Peyer's patch (tissue), 4 donors: Measurements from ENCODE around the gene ZNF569.

Experiments
- CTCF ChIP-seq, 6 experiments: fragments of 450-650 bp in 4 of 6; fragments of 200-600 bp in 2 of 6; sonication (generic) in 1 of 6; IDR thresholded peaks; one replicate each; pipeline ENCODE4 v1.5.1; 2017 to 2019; ENCODE audit warnings: antibody characterized with exemption in 6 of 6, mild to moderate bottlenecking in 3 of 6, moderate library complexity in 1 of 6
- POLR2A ChIP-seq, 2 donors: fragments of 450-650 bp; IDR thresholded peaks; one replicate each; pipeline ENCODE4 v1.5.1; 2017; ENCODE audit warnings: antibody characterized with exemption in 2 of 2, mild to moderate bottlenecking in 2 of 2, moderate library complexity in 2 of 2

DNA sequence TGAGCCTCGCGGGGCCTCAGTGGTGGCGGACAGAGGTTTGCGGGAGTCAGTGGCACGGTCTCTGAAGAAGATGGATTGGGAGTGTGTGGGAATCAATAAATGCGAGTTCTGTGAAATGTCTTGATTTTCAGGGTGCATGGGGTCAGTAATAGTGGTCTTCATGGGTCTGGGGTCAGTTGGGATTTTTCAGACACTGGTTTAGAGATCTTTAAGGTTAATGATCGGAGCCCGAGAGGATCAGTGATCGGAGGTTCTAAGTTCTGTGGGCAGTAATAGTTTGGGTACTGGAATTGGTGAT, 39.9 kb upstream of the ZNF569 start:
- TF ChIP-seq CTCF (IDR thresholded peaks at IDR 0.05) (no peak), POLR2A (IDR thresholded peaks at IDR 0.05) (no peak)
